Stimulated activated CD4-positive, alpha-beta T cell treated with anti-CD3 and anti-CD28 coated beads, TNF-alpha, amount 100 ng/mL, for 24 hours (primary cell): Measurements from ENCODE around the gene FRK.
"Not testable (repeated sequence)": the region's sequence is repeated elsewhere in the genome, so short reads cannot be mapped to it uniquely, and the experiment has no call there.

Experiments used
- DNase-seq, 3 experiments: peaks; one replicate each; pipeline ENCODE4 v3.0.0-alpha.2; 2020; ENCODE audit warnings: low read depth in 3 of 3

The FRK gene

GRCh38 chr6:115945812-115946211 lies 114.9 kb downstream of the FRK start:
- DNase-seq: no peak

DNA sequence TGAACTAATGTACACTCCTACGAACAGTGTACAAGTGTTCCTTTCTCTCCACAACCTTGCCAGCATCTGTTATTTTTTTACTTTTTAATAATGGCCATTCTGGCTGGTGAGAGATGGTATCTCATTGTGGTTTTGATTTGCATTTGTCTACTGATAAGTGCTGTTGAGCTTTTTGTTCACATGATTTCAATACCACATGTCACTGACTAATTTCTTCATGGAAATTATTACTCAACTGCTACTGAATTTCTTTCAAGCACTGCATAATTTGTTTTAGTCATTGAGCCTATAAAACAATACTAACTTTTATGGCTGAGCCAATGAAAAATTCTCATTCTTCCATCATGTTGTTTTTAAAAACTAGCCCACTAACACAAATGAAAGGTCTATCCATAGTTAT lies 115.4 kb downstream of the FRK start:
- DNase-seq: no peak

GRCh38 chr6:115944829-115945228 lies 115.9 kb downstream of the FRK start:
- DNase-seq: not testable (repeated sequence)

GRCh38 chr6:115937502-115937901 lies 123.2 kb downstream of the FRK start:
- DNase-seq: not testable (repeated sequence)

DNA sequence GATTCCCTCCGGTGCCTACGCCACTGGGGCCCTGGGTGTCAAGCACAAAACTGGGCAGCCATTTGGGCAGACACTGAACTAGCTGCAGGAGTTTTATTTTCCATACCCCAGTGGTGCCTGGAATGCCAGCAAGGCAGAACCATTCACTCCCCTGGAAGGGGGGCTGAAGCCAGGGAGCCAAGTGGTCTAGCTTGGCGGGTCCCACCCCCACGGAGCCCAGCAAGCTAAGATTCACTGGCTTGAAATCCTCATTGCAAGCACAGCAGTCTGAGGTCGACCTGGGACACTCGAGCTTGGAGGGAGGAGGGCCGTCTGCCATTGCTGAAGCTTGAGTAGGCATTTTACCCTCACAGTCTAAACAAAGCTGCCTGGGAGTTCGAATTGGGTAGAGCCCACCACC lies 125.3 kb downstream of the FRK start:
- no peak for DNase-seq

- no peak for DNase-seq
Observed at GRCh38 chr6:115934829-115935228, 125.9 kb downstream of the FRK start.

DNA sequence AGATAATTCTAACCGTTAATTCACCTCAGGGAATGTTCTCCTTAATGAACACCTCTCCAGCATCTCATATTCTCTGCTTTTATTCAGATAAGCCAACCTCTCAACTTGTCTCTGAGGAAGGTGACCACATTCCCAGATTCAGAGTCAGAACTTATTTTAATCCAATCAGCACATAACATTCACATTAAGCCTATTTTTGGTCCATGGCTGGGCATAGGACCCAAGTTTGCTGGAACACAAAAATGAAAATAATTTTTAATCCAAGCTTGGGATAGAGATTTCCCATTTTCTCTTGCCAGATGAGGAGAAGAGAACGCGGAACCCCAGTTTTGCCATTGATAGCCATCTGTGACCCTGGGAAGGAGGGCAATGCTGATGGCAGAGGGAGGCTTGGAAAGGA lies 126.5 kb downstream of the FRK start:
- no peak for DNase-seq

GRCh38 chr6:115932481-115932880 lies 128.2 kb downstream of the FRK start:
- no peak for DNase-seq

- not testable (repeated sequence) for DNase-seq
Observed at GRCh38 chr6:115928000-115928399, 132.7 kb downstream of the FRK start.

DNA sequence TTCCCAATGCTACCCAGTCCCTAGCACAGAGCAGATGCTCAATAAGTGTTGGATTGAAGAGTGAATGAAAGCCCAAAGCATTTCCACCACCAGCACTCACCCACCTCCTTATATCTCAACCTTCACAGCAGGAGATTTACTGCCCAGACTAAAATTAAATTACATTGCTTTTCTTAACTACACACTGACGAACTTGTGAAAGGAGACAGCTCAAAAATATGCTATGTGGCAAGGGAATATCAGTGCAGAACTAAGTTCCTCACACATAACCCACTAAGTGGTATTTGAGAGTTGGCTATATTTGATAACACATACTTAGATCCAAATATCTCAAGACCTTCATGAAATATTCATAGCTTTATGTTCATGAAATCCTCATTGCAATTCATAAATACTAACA lies 137.7 kb downstream of the FRK start:
- DNase-seq: no peak

GRCh38 chr6:115914098-115914497 lies 146.6 kb downstream of the FRK start:
- DNase-seq: no peak

DNA sequence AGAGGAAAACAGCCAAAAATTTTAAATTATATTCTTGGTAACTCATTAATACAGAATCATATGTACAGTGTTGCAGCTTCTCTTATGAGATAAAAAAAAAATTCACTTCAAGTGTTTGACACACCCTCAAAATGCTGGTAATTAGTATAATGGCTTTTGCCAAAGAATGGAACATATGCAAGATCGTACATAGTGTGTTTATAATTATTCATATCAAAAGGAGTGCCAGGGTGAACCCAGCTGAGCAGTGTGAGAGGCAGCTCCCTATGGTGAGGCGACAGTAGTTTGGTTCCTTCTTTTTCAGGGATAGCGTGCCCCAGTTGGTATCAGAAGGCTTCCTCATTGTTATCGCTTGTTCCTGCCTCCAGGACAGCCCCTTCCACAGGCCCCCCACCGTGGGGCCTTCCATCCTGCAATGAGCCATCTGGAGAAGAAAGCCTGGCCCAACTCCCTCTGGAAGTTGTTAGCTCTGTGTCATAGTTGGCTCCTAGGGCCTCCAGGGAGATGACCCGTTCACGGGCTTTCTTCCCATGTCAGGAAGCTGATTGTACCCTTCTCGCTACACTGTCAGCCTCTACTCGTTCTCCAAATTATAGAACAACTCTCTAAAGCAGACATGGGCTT lies 150.7 kb downstream of the FRK start:
- DNase-seq: no peak

GRCh38 chr6:115908906-115909559 lies 151.7 kb downstream of the FRK start:
- no peak for DNase-seq

- no peak for DNase-seq
Observed at GRCh38 chr6:115905471-115905870, 155.2 kb downstream of the FRK start.

GRCh38 chr6:115902436-115902835 lies 158.3 kb downstream of the FRK start:
- no peak for DNase-seq

DNA sequence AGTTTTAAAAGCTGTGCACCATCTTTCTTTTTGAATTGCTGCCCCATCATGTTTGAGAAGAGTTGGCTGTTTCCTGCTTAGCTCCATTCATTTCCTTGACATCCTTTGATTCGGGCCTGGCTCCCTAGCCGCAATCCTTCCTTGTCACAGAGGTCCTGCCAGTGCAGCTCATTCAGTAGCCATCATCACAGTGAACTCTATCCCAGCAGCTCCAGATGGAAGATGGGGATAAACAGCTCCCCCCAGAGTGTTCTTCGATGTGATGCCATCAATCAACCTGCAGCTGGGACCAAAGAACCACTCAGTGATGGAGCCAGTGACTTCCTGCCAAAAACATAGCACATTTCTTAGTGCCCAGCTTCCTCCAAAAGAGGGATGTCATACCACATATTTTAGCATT lies 158.8 kb downstream of the FRK start:
- no peak for DNase-seq

DNA sequence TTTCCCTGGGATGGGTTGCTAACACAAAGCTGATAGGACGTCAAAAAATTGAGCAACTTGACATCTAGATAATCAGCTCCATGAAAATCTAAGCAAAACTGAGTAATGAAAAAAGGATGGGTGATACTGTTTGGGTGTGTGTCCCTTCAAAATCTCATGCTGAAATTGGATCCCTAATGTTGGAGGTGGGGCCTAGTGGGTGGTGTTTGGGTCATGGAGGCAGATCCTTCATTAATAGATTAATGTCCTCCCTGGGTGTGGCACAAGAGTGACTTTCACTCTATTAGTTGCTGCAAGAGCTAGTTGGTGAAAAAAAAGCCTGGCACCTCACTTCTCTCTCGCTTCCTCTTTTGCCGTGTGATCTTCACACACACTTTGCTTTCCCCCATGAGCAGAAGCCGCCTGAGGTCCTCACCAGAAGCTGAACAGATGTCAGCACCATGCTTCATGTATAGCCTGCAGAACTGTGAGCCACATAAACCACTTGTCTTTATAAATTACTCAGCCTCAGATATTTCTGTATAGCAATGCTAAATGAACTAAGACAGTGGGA lies 160.9 kb downstream of the FRK start:
- no peak for DNase-seq

DNA sequence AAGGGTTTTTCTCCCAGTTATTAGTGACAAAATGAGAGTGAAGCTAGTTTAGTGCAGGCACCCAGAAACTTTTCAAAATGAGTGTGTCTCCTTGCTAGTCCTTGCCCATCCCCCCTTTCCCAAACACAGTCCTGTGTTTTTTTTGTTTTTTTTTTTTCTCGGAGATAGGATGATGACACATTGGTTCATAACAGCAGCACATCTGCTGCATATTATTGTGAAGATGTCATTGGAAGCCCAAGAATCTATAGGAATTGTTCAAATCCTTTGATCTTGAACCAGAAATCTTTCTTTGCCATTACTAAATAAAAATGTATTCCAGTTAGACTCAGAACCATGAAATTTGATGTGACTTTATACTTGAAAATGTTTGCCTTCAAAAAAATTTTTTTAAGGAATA lies 162.4 kb downstream of the FRK start:
- no peak for DNase-seq

- no peak for DNase-seq
Observed at GRCh38 chr6:115896538-115897129, 164.1 kb downstream of the FRK start.

DNA sequence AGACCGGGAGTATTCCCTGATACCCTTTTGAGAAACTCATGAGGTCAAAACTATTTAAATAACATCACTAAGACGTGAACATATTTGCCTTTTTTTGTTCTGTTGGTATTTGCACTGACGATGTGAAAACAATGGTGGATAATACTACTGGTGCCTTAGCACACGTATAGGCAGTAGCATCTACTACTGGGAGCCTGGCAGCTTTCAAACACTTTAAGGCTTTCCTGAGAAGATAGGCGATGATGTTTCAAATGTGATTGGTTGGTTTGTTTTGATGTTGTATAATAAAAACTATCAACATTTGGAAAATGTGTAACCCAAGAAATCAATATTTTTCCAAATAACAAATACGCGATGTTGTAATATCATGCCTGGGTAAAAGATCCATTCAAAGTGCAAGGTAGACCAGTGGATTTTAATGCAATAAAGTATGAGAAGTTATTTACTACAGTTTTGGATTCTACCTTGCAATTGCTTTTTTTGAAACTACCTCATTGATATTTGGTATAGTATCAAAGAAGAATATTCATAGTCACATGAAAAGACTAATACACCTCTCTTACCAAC lies 166.2 kb downstream of the FRK start:
- no peak for DNase-seq

GRCh38 chr6:115891750-115892149 lies 168.9 kb downstream of the FRK start:
- DNase-seq: no peak

GRCh38 chr6:115891111-115891669 lies 169.5 kb downstream of the FRK start:
- DNase-seq: no peak
